Measurements from ENCODE around the gene URB2.
"Not testable (repeated sequence)": the region's sequence is repeated elsewhere in the genome, so short reads cannot be mapped to it uniquely, and the experiment has no call there.

Gene URB2

DNA sequence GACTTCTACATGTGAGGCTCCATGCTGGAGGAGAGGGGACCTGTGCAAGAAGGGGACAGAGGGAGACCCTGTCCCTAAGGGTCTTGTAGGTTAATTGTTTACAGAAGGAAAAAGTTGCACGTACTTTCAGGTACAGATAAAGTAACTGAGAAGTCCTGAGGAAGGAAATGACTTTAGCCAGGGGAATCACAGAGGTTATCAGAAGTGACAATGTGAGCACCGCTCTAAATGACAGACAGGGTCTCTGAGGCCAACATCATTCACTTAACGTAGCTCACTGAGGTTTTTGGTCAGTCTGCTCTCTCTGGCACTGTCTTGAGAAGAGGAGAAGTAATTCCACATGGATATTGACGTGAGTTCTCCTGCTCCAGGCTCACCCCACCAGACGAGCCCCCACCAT, 12.1 kb upstream of the URB2 start:
- no peak for DNase-seq (ENCODE audit: low read depth in 4 of 4, low spot score in 1 of 4)

DNA sequence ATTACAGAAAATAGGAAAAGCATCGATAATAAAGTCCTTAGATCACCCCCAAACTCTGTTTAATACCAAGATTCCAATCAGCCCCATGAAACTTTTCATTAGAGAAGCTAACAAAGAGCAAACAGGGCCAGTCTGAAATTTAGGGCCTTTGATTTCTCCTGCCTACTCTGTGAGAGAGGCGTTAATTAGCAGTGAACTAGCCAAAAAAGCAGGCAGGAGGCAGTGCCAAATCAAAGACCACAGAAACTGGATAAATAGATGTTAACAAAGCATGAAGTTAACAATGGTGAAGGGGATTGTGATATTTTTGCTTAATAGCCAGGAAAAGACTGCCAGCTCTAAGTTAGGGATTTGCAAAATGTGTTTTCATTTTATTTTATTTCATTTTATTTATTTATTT, 11.3 kb upstream of the URB2 start:
- DNase-seq (ENCODE audit: low read depth in 4 of 4, low spot score in 1 of 4): no peak

DNA sequence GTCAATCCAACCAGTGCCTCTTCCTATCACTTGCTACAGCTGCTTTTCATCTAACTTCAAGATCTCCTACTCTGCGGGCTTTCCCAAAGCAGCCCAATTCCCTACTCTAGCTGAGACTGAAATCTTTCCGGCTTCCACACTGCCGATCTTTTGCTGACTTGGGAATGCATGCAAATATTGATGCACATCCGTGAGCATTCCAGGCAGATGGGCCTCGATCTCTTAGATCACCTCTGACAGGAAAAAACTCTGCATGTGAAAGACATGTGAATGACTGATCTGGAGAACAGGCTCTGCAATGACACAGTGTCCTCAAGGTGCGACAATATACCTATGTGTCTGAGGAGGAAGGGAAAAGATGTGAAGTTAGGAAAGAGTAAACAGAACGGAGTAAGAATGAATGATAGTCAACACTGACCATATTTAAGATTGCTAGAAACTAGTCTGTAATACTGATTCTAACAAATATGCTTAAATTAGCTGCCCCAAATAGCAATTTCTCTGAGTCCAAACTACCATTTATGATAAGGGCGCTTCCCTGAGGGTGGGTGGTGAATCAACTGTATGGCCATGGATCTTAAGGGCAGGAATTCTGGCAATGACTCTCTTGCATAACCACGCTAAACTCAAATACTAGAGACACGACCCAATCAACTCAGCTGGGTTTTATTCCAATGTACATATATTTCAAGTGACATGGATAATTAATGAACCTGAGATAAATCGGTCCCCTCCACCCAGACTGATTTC, 8.5 kb upstream of the URB2 start:
- DNase-seq (ENCODE audit: low read depth in 4 of 4, low spot score in 1 of 4): no peak

DNA sequence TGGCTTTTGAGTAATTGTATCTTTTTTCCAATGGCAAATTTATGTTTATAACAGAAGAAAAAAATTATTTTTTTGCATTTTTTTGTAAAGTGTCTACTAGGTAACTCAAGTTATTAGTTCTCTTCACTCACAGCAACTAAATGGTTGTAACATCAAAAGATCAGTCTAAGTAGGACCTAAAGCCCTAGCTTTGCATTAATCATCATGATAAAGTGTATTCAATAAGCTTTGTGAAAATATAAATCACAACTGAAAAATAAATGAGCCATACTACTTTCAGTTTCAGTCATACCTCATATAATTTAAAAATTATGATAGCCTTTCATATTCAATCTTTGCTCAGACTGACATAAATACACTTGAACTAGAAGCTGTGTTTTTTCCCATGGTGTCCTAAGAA, 7.0 kb upstream of the URB2 start:
- no peak for DNase-seq (ENCODE audit: low read depth in 4 of 4, low spot score in 1 of 4)

DNA sequence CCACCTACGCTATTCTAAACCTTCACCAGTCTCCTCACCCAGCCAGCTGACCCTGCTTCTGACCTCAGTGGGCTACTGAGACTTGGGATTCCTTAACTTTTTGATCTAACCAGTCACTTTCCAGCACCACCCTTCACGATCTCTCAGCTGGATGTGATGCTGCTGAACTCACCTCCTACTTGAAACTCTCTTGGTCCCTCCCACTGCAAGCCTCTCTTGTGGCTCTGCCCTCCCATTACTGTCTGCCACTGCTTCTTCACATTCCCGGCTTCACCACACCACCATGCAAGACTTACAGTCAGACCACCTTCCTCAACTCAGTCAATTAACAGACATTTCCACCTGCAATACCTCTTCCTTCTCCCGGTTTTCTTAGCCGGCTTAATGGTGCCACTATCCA, 6.4 kb upstream of the URB2 start:
- no peak for DNase-seq (ENCODE audit: low read depth in 4 of 4, low spot score in 1 of 4)

DNA sequence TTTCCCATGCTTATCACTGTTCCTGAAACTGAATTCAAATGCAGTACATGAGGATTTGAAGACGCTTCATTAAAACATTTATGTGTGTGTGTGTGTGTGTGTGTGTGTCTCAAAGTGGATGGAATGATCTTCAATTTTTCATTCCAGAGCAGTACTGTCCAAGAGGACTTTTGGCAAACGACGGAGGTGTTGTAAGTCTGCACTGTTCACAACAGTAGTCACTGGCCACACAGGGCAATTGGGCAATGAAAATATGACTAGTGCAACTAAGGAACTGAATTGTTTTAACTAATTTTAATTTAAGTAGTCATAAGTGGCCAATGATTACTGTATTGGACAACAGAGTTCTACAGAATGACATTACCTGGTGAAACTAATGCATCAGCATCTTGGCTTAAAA, 5.2 kb upstream of the URB2 start:
- DNase-seq (ENCODE audit: low read depth in 4 of 4, low spot score in 1 of 4): no peak

DNA sequence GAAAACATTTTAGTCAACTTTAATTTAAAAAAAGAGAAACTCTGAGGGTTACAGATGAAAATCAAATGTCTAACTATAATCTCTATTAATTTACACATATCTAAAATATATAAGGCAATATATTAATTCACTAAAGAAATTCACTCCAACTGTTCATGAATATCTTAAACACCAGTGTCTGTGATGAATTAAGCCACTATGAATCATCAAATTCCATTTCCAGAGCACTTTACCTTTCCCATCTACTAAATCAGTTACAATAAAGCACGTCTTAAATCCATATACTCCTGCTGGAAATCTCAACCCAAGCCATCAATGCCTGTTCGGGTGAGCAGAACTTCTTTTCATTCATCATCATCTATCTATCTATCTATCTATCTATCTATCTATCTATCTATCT, 4.4 kb upstream of the URB2 start:
- DNase-seq (ENCODE audit: low read depth in 4 of 4, low spot score in 1 of 4): no peak

DNA sequence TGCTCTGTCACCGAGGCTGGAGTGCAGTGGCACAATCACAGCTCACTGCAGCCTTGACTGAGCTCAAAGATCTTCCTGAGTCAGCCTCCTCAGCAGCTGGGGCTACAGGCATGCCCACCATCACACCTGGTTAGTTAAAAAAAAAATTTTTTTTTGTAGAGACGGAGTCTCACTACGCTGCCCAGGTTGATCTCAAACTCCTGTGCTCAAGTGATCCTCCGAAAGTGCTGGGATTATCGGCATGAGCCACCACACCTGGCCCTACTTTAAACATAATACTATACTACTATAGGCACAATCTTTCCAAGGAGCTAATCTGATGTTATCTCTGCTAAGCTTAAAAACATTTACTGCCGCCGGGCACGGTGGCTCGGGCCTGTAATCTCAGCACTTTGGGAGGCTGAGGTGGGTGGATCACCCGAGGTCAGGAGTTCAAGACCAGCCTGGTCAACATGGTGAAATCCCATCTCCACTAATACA, 3.4 kb upstream of the URB2 start:
- not testable (repeated sequence) for DNase-seq (ENCODE audit: low read depth in 4 of 4, low spot score in 1 of 4)

DNA sequence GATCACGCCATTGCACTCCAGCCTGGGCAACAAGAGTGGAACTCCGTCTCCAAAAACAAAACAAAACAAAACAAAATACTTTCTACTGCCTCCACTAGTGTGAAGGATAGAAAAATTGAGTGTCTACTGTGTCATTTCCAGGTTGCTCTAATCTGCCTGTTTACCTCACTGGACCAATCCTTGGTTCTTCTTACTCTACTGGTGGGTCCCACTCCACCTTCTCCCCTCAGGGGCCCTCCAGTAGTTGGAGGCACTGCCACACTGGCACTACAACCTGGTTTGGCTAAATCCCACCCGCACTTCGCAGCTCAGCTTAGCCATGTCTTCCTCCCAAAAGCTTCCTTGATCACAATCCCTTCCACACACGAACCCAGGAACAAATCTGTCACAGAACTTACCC, 2.8 kb upstream of the URB2 start:
- DNase-seq (ENCODE audit: low read depth in 4 of 4, low spot score in 1 of 4): no peak

DNA sequence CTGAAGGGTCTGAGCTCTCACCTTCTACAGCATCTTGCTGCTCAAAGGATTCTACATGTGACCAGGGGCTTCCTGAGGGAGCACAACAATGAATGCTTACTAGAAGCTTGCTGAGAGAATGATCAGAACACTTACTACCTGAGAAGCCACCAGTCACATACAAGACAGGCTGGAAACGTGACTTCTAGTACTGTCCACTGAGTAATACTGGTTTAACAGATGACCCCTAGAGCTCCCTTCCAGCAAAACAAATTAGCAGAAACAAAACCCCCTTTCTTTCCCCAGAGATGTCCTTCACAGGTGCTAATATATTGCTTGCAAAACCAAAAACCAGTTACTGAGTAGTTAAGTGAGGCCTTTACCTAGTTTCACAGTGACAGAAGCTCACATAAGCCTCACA, 2.2 kb upstream of the URB2 start:
- DNase-seq (ENCODE audit: low read depth in 4 of 4, low spot score in 1 of 4): no peak

DNA sequence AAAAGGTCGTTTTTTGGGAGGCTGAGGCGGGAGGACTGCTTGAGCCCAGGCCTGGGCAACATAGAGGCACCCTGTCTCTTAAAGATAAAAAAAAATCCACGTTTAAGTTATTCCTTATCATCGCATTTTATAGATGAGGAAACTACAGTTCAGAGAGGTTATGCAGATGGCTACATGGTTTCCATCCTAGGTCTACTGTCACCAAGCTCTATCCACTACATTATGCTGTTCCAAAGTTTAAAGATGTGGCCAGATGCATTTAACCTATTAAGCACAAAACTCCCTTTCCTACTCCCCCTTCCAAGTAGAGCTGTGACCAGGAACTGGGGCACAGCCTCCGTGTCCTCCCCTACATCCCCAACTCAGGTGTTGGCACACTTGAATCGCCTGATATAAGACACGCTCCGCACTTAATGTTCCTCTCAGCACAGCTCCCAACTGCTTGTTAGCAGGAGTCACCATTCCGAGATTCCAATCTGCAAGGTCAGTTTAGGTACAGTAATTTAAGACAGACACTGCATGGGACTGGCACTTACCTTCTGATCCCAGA, 1.5 kb upstream of the URB2 start:
- DNase-seq (ENCODE audit: low read depth in 4 of 4, low spot score in 1 of 4): no peak

DNA sequence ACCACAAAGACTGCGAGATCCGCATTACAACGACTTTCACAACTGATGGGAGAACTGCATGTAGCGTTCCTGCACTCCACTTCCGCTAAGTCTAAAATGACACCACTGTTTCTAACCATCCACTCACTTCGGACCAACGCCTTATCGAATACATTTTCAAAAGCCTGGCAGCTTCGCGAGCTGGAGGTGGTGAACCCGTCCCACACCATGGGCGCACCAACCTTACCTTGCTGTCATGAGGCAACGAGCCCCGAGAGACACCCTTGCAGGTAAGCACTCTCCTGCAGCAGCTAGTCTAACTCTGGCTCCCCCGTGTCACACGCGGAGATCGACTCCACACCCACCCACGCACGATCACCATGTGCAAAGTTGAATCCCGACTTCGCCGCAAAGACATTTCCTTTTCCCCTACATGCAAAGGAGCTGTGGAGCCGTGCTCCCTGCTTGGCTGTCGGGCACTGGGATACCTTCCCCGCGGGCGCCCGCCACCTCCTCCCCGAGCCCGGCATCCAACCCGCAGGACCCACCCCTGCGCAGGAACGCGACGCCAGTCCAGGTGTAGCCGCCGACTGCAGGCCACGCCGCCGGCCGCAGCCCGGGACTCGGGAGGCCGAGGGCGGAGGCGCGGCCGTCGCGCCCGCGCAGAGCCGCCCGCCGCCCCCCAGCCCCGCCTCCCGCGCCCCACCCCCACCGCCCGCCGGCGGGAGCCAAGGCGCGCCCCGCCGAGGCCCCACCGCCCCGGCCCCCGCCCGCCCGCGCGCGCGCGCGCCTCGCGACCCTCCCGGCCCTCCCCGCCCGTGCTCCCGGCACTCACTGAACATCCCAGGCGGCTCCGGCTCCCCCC, 754 bp upstream of the URB2 start:
- DNase-seq (ENCODE audit: low read depth in 4 of 4, low spot score in 1 of 4): peak; percentile 13 to 42 (median 36)

DNA sequence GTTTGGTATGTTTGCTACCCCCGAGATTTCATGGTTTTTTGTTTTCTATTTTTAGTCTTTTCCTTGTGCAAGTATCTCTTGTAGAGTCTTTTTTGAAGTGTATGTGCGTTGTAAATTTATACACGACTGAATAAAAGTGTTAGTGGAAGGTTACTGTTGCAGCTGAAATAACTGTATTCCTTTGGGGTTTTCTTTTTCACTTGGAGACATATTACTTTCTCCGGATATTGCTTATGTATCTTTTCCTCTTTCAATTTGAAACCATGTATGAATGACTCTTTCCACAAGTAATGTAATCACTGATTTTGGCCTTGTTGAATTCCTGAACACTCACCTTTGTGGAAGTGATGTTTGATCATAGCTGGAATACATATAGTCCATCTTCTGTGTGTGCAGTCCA, 956 bp downstream of the URB2 start:
- no peak for DNase-seq (ENCODE audit: low read depth in 4 of 4, low spot score in 1 of 4)

DNA sequence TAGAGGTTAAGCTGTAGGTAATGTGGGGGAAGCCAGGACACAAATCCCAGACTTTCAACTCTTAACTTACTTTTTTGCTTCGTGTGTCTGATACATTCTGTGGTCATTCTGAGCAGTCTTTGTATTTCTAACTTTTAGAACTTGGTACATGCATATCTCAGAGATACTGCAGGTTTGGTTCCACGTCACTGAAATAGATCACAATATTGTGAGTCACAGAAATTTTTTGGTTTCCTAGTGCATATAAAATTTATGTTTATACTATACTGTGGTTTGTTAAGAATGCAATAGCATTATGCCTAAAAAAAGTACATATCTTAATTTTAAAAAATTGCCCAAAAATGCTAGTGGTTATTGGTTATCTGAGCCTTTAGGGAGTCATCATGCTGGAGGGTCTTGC, 3.2 kb downstream of the URB2 start:
- DNase-seq (ENCODE audit: low read depth in 4 of 4, low spot score in 1 of 4): no peak

DNA sequence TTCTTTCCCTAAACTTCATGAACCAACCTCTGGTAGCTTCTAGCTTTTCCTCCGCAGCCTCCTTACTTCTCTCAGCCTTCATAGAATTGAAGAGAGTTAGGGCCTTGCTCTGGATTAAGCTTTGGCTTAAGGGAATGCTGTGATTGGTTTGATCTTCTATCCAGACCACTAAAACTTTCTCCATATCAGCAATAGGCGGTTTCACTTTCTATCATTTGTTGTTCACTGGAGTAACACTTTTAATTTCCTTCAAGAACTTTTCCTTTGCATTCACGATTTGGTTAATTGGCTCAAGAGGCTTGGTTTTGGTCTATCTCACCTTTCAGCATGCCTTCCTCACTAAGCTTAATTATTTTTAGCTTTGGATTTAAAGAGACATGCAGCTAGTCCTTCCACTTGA, 5.1 kb downstream of the URB2 start:
- DNase-seq (ENCODE audit: low read depth in 4 of 4, low spot score in 1 of 4): no peak

DNA sequence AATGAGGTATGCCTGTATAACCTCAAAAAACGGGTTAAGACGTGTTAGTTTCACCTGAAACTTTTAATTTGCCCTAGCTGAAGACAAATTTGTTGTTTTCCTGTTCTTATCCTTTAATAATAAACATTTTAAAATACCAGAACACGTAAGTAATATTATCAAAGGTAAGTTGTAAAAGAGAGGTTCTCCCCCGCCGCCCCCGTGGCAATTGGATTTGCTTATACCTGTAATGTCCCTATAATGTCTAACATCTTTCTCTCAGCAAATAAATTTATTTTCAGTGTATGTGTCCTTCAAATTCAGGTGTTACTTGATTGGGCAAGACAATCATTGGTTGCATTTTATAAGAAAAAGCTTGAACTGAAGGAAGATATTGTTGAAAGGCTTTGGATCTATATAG, 5.9 kb downstream of the URB2 start:
- DNase-seq (ENCODE audit: low read depth in 4 of 4, low spot score in 1 of 4): no peak

DNA sequence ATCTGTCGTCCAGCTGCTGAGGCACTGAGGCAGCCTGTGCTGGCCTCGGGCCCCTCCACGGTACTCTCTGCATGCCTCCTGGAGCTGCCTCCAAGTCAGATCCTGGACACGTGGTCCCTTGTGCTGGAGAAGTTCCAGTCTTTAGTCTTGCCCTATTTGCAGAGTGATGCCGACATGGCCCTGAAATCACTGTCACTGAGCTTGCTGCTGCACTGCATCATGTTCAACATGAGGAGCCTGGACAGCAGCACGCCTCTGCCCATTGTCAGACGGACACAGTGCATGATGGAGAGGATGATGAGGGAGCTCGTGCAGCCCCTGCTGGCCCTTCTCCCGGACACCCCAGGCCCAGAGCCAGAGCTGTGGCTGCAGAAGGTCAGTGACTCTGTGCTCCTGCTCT, 10.0 kb downstream of the URB2 start:
- no peak for DNase-seq (ENCODE audit: low read depth in 4 of 4, low spot score in 1 of 4)

DNA sequence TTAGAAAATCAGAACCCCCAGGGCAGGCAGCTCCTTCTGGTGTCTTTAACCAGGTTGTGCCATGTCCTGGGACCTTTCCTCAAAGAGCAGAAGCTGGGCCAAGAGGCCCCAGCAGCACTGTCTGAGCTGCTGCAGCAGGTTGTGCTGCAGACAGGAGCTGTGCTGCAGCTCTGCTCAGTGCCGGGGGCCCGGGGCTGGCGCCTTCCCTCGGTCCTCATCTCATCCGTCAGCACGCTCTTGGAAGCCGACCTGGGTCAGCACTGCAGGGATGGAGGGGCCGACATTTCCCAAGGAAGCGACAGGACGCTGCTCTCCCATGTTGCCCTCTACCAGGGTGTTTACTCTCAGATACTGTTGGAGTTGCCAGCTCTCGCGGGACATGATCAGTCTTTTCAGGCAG, 11.7 kb downstream of the URB2 start:
- DNase-seq (ENCODE audit: low read depth in 4 of 4, low spot score in 1 of 4): no peak

DNA sequence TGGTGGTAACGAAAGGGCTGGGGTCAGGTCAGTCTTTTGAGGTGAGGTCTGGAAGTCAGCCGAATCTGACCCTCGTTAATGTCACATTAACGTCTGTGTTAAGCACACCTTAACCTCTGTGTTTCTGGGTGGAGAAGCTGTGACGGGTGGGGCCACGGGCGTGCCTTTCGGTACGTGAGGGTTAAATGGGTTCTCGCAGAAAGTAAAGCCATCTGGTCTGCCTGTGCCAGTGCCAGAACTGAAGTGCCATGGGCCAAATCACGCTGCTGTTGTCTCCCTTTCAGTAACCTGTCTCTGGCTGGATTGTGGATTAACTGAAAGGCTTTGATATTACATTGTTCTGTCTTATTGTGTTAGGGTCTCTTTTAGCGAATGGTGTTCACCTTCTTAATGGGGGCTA, 14.4 kb downstream of the URB2 start:
- DNase-seq (ENCODE audit: low read depth in 4 of 4, low spot score in 1 of 4): no peak

DNA sequence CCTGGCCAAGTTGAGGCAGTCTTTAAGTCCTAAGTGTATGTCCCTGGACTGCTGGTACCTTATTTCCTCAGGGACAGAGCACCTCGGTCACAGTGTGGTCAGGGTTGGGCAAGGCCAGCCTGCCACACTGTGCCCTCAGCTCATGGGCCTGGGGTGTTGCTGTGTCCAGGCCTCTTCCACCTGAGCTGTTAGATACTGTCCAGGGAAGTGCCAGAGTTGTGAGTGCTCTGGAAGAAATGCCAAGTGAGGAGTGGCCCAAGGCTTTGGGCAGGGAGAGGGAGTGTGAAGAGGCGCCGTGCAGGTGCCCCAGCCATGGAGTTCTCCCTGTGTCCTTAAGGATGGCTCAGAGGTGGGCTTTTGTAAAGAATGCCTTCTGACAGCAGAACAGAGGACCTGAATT, 15.3 kb downstream of the URB2 start:
- no peak for DNase-seq (ENCODE audit: low read depth in 4 of 4, low spot score in 1 of 4)

DNA sequence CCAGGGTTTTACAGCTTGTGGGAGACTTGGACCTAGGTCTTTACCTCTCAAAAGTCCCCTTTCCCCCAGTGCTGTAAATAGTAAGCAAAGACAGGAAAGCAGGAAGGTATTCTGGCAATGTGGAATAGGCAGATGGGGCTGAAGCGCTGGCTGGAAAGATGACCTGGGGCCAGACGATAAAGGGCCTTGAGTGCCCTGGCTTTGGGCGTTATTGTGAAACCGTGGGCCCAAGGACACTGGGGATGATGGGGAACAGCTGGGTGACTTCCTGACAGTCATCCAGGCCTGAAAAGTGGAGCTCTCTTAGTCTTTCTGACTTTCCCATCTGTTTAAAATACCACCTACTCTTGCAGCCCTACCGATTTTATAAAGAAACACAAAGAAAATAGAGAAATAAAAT, 16.3 kb downstream of the URB2 start:
- DNase-seq (ENCODE audit: low read depth in 4 of 4, low spot score in 1 of 4): no peak

DNA sequence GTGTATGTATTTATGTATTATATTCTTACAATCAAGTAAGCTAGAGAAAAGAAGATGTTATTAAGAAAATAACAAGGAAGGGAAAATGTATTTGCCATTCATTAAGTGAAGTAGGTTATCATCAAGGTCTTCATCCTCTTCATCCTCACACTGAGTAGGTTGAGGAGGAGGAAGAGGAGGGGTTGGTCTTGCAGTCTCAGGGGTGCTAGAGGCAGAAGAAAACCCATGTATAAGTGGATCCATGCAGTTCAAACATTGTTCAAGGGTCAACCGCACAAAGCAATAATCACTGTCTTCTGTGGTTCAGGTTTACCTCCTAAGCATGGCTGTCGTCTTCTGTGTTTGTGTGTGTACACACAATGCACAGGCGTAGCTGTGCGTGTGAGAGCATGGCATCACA, 16.9 kb downstream of the URB2 start:
- no peak for DNase-seq (ENCODE audit: low read depth in 4 of 4, low spot score in 1 of 4)

All from stimulated activated CD4-positive, alpha-beta T cell treated with anti-CD3 and anti-CD28 coated beads, Interleukin-1b, Interleukin-23, amount 100 ng/mL, for 24 hours (primary cell).